Stimulated activated CD8-positive, alpha-beta memory T cell treated with anti-CD3 and anti-CD28 coated beads, Interleukin-4, amount 100 ng/mL, for 48 hours (primary cell): ENCODE measurements around the gene GNB1.
A peak's percentile ranks its signal among the peaks of the same experiment; 100 is the strongest.
"Not testable (repeated sequence)": the region's sequence is repeated elsewhere in the genome, so short reads cannot be mapped to it uniquely, and the experiment has no call there.

Experiments
- DNase-seq: peaks from one replicate; pipeline ENCODE4 v3.0.0-alpha.2; 2020

The GNB1 gene

GRCh38 chr1:1758059-1758621 is 132.7 kb downstream of the GNB1 start:
- no peak for DNase-seq

DNA sequence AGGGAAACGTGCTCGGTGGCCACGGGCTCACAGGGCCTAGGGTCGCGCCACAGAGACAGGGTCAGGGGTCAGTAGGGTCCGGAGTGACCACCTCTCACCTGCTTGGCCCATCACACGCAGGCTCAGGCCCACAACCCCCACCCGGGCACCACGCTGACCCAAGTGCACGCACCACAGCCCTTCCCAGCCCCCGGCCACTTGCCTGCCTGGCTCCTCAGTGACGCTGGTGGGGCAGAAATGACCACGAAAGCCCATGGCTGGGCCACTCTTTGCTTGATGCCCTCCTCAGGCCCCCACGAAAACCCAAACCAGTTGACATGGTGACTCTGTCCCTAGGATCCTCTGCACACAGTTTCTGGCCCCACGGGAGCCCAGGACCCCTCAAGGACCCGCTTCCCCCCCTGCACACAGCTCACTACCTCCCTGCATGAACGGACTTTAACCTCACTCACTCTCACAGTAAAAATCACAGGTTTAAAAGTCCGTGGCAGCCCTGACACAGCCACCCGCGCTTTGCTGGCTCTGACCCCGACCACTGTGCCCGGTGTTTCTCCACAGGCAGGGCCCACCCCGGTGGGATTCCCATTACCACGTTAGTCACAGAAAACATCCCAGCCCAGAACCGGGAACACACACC is 133.3 kb downstream of the GNB1 start:
- no peak for DNase-seq

- no peak for DNase-seq
Observed at GRCh38 chr1:1756661-1757421, 134.0 kb downstream of the GNB1 start.

- no peak for DNase-seq
Observed at GRCh38 chr1:1755852-1756251, 135.0 kb downstream of the GNB1 start.

DNA sequence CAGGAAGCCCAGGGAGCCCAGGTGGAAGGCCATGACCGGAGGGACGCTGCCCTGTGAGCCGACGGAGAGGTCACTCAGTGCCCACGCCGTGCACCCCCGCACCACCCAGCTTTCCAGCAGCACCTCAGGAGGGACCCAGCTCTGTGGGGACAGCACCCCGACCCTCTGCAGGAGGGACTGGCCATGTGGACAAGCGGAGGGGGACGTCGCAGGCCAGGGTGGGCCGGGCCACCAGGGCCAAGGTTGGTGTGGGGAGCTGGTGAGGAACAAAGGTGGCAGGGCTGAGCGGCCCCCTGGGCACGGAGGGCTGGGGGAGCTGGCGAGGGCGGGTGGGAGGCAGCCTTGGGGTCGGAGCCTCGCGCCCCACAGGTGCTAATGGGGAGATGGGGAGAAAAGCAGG is 135.5 kb downstream of the GNB1 start:
- no peak for DNase-seq

DNA sequence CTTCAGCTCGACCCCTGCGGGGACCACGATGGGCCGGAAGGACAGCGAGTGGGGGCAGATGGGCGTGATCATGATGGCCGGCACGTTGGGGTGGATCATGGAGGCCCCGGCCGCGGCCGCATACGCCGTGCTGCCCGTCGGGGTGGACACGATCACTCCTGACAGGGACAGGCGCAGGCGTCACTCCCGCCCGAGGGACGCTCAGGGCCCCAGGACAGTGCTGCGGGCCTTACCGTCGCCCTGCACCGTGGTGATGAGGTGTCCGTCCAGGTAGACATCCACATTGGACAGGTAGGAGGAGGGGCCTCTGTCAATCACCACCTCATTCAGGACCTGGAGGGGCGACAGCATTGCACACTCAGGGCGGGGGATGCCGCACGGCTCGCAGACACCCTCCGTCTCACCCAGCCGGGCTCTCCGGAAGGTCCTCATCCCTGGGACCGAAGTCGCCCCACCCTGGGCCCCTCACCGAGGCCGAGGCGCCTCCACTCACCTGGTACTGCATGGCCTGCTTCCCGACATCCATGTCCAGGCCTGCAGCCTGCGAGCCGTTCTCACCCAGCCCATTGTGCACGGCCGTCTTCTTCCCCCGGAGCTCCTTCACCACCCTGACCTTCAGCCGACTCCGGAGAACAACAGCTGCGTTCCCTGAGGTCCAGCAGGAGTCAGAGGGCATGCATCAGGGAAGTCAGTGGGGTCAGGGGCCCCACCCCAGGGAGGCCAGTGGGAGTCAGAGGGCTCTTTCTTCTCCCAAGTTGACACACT is 136.7 kb downstream of the GNB1 start:
- DNase-seq: no peak

GRCh38 chr1:1753607-1754005 is 137.3 kb downstream of the GNB1 start:
- DNase-seq: no peak

GRCh38 chr1:1752636-1753606 is 138.0 kb downstream of the GNB1 start:
- no peak for DNase-seq

DNA sequence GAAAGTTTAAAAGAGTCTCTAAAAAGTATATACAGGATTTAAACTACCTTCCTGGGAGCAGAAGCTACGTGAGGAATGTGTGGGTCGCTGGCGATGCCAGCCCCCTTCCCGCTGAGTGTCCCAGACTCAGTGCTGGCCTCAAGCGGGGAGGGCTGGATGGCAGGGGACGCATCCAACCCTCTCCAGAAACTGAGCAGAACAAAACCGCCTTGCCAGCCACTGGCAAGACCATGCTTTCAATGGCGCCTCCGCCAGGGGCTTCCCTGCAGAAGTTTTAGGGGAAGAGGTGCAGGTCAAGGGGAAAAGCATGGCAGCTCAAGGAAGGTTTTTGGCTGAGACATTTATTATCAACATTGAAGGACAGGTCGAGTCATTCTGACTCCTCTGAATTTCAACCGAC is 138.7 kb downstream of the GNB1 start:
- no peak for DNase-seq

- not testable (repeated sequence) for DNase-seq
Observed at GRCh38 chr1:1749941-1750340, 140.9 kb downstream of the GNB1 start.

- no peak for DNase-seq
Observed at GRCh38 chr1:1748686-1749321, 142.1 kb downstream of the GNB1 start.

GRCh38 chr1:1746566-1746909 is 144.3 kb downstream of the GNB1 start:
- DNase-seq: not testable (repeated sequence)

DNA sequence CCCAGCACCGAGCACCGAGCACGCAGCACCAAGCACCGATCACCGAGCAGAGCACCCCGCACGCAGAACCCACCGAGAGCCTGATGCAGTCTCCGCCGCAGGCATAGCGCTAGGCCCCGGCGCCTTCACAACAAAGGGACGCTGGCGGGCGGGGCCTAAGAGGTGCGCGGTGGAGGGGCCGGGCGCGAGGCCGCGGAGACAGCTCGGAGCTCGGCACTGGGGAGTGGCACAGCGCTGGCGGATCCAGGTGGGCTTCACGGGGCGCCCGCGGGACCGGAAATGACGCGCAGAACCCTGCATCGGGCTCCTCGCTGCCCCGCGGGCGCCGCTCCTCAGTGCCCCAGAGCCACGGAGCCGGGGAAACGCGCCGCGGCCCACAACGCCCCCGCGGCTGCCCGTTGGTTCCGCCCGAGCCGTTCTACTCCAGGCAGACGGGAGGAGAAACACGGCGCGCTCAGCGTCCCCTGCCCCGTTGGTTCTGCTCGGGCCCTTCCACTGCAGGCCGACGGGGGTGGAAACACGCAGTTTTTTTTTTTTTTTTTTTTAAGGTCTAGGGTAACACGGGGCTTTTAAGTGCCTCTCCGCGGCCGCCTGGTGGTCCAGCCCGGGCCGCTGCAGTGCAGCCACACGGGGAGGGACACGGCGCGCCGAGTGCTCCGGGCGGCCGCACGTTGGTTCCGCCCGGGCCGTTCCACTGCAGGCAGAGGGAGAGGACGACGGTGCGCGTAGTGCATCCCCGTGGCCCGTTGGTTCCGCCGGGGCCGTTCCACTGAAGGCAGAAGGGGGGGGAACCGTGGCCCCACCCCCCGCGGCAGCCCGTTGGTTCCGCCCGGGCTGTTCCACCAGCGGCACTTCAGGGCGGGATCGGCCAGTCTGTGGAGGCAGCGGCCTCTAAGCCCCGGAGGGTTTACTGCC is 145.0 kb downstream of the GNB1 start:
- peak; percentile 94 for DNase-seq

DNA sequence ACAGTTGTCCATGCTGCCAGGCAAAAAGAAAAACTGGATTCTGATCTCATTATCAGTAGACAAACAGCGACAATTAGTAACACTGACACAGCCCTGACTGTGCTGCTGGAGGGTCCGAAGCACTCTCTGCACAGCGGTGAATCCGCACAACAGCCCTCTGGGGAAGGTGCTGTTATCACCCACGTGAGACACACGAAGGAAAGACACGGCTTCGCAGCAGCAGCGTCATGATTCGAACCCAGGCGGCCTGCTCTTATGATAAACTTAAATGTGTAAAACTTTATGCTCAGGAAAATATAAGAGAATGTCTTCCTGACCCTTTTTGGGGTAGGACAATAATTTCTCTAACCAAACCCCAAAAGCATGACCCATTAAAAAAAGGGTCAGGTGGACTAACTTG is 148.4 kb downstream of the GNB1 start:
- not testable (repeated sequence) for DNase-seq

- DNase-seq: not testable (repeated sequence)
Observed at GRCh38 chr1:1741013-1741412, 149.9 kb downstream of the GNB1 start.

- not testable (repeated sequence) for DNase-seq
Observed at GRCh38 chr1:1738799-1739337, 152.0 kb downstream of the GNB1 start.

GRCh38 chr1:1737675-1738590 is 153.0 kb downstream of the GNB1 start:
- DNase-seq: not testable (repeated sequence)
